ENCODE measurements around the gene HADHA. TPM values are rescaled to one million over a fixed set of nuclear protein-coding genes. Genes with fewer than 3 reads are reported as not detected.

HADHA gene
- total RNA-seq, 3 donors from 2014 or later (not counting 1 experiment from before 2014, with no cell fraction given): 66.6 to 76.1 (median 68.9) TPM

DNA sequence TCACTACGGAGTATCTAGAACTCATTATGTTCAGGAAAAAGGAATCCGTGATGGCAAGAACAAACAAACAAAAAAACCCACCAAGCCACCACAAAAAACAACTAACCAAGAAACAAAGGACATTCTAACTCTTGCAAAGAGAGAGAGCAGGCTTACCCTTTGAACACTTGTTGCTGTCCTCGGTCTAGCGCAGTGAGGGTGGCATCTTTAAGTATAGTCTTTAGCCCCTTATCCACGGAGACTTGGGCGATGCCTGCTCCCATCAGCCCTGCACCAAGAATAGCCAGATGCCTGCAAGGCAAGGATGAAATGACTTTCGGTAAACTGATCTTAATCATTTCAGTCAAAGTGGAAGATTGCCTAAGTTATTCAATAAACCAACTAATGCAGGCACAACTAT is 40.5 kb downstream of the HADHA start:
- WGBS (ENCODE audit: insufficient coverage): 95% methylated on average over 7 of the region's 7 CpGs
- peaks cover 35% of the 10 kb centered on the region for H3K36me3 Mint-ChIP-seq
- H3K4me3 ChIP-seq (ENCODE audit: low read length): no peak overlapping the region
- H3K27me3 Mint-ChIP-seq (ENCODE audit: low read depth in 2 of 2): no peaks in the 10 kb centered on the region
- no peaks in the 10 kb centered on the region for H3K9me3 ChIP-seq (ENCODE audit: control insufficient read depth, insufficient read depth, low read length)
- H3K27ac ChIP-seq (ENCODE audit: low read length): no peak overlapping the region
- H3K27ac Mint-ChIP-seq: no peak overlapping the region
- no peaks in the 10 kb centered on the region for H3K4me1 ChIP-seq (ENCODE audit: control insufficient read depth, insufficient read depth, low read length)
- H3K4me3 Mint-ChIP-seq: no peak overlapping the region
- no peaks in the 10 kb centered on the region for H3K27me3 ChIP-seq (ENCODE audit: control insufficient read depth, insufficient read depth, low read length)
- intact Hi-C loops (cut with micrococcal nuclease): no loop called here
- H3K36me3 ChIP-seq (ENCODE audit: control insufficient read depth, insufficient read depth, low read length): peaks cover 77% of the 10 kb centered on the region
- no peaks in the 10 kb centered on the region for H3K4me1 Mint-ChIP-seq
- no peak for DNase-seq
- H3K9me3 Mint-ChIP-seq: no peaks in the 10 kb centered on the region
- ATAC-seq: no peak
- TF ChIP-seq, protein P1, sequence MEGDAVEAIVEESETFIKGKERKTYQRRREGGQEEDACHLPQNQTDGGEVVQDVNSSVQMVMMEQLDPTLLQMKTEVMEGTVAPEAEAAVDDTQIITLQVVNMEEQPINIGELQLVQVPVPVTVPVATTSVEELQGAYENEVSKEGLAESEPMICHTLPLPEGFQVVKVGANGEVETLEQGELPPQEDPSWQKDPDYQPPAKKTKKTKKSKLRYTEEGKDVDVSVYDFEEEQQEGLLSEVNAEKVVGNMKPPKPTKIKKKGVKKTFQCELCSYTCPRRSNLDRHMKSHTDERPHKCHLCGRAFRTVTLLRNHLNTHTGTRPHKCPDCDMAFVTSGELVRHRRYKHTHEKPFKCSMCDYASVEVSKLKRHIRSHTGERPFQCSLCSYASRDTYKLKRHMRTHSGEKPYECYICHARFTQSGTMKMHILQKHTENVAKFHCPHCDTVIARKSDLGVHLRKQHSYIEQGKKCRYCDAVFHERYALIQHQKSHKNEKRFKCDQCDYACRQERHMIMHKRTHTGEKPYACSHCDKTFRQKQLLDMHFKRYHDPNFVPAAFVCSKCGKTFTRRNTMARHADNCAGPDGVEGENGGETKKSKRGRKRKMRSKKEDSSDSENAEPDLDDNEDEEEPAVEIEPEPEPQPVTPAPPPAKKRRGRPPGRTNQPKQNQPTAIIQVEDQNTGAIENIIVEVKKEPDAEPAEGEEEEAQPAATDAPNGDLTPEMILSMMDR (IDR thresholded peaks at IDR 0.05): no peak

DNA sequence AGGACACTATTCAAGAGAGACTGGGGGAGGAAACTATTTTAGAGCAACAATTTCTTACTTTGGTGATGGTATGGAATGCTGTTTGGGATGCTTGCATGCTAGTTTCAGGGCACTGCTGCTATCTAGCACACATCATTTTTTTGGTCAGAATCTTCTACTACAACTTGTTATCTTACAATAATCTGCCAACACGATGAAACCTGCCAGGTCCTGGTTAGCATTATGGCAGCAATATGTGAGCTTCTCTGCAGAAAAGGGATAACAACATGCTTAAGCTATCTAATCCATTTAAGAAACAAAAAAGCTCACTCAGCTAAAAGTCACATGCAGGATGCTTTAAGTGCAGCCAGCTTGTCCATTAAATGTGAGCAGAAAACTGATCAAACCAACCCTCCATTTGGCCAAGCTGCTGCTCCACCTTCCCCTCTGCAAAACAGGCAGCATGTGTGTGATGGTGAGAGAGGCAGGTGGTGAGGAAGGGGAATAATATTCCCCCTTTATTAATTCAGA is 41.4 kb downstream of the HADHA start:
- H3K4me3 ChIP-seq (ENCODE audit: low read length): no peak overlapping the region
- TF ChIP-seq, protein P1 (IDR thresholded peaks at IDR 0.05): no peak
- WGBS (ENCODE audit: insufficient coverage): 79% methylated on average over 1 of the region's 1 CpG
- no peaks in the 10 kb centered on the region for H3K4me1 Mint-ChIP-seq
- no peak overlapping the region for H3K27ac Mint-ChIP-seq
- no peak overlapping the region for H3K4me3 Mint-ChIP-seq
- no peak for DNase-seq
- H3K27ac ChIP-seq (ENCODE audit: low read length): no peak overlapping the region
- no peaks in the 10 kb centered on the region for H3K4me1 ChIP-seq (ENCODE audit: control insufficient read depth, insufficient read depth, low read length)
- H3K27me3 Mint-ChIP-seq (ENCODE audit: low read depth in 2 of 2): no peaks in the 10 kb centered on the region
- ATAC-seq: no peak
- no peaks in the 10 kb centered on the region for H3K9me3 Mint-ChIP-seq
- no peaks in the 10 kb centered on the region for H3K27me3 ChIP-seq (ENCODE audit: control insufficient read depth, insufficient read depth, low read length)
- intact Hi-C loops (cut with micrococcal nuclease): no loop called here
- H3K36me3 Mint-ChIP-seq: peaks cover 33% of the 10 kb centered on the region
- H3K36me3 ChIP-seq (ENCODE audit: control insufficient read depth, insufficient read depth, low read length): peaks cover 75% of the 10 kb centered on the region
- no peaks in the 10 kb centered on the region for H3K9me3 ChIP-seq (ENCODE audit: control insufficient read depth, insufficient read depth, low read length)

DNA sequence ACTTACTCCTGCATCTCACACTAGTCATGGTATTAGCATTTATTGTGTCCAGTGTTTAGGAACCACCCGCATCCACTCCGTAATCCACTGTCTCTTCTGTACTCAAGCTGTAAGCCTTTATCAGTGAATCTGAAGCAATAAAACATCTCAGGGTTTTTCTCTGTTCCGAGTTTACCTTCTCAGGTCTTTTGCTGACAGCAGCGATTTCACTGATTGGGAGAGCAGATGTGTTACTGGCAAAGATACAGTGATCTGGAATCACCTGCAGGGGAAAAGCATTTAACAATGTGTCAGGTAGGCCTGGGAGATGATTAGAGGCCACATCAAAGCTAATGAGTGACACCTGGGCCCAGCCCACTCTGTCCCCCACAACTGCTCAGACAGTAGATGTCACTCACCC is 46.9 kb downstream of the HADHA start:
- Mint-ChIP-seq H3K9me3 (no peaks in the 10 kb centered on the region), H3K27me3 (ENCODE audit: low read depth in 2 of 2) (no peaks in the 10 kb centered on the region), H3K27ac (no peak overlapping the region), H3K4me1 (no peaks in the 10 kb centered on the region), H3K4me3 (no peak overlapping the region), H3K36me3 (peaks cover 37% of the 10 kb centered on the region)
- no peak overlapping the region for H3K27ac ChIP-seq (ENCODE audit: low read length)
- WGBS (ENCODE audit: insufficient coverage): 99% methylated on average over 4 of the region's 4 CpGs
- H3K36me3 ChIP-seq (ENCODE audit: control insufficient read depth, insufficient read depth, low read length): peaks cover 89% of the 10 kb centered on the region
- H3K4me1 ChIP-seq (ENCODE audit: control insufficient read depth, insufficient read depth, low read length): no peaks in the 10 kb centered on the region
- TF ChIP-seq, protein P1 (IDR thresholded peaks at IDR 0.05): no peak
- no peak for ATAC-seq
- H3K4me3 ChIP-seq (ENCODE audit: low read length): no peak overlapping the region
- no peak for DNase-seq
- no peaks in the 10 kb centered on the region for H3K9me3 ChIP-seq (ENCODE audit: control insufficient read depth, insufficient read depth, low read length)
- H3K27me3 ChIP-seq (ENCODE audit: control insufficient read depth, insufficient read depth, low read length): no peaks in the 10 kb centered on the region
- intact Hi-C loops (cut with micrococcal nuclease): no loop called here
